ENCODE results near the gene ADSL.

DNA sequence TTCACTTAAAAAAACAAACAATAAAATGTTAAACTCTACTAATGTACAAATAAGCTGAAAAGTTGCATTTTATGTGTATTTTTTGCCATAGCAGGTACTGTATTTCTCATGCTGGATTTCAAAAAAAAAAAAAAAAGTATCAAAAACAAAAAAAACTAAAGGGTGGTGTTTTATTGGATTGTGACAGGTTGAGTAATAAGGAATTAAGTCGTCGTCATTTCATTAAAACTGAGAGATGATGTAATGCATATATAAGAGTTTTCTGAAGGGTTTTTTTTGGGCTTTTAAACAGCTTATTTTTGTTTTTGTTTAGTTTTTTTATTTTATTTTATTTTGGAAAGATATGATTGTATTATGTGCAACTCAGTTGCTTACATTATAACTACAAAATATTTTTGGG, 10.9 kb upstream of the ADSL start:
- TF ChIP-seq EZH2 (IDR thresholded peaks at IDR 0.05; ENCODE audit: insufficient read depth, poor library complexity, severe bottlenecking) (no peak), EZH2phosphoT487 (IDR thresholded peaks at IDR 0.05; ENCODE audit: insufficient read depth, low read depth) (no peak)

Data from GM23248 (cell line).